HG03469 (cell line): Measurements from ENCODE around the gene RPL7L1.

Experiments used
- ATAC-seq: cut with Tn5 transposase; IDR thresholded peaks from one replicate; pipeline ENCODE4 v1.9.1; 2021; ENCODE audit warnings: mild to moderate bottlenecking, moderate library complexity, moderate number of reproducible peaks; ENCODE audit not compliant: unreplicated experiment

Gene RPL7L1

DNA sequence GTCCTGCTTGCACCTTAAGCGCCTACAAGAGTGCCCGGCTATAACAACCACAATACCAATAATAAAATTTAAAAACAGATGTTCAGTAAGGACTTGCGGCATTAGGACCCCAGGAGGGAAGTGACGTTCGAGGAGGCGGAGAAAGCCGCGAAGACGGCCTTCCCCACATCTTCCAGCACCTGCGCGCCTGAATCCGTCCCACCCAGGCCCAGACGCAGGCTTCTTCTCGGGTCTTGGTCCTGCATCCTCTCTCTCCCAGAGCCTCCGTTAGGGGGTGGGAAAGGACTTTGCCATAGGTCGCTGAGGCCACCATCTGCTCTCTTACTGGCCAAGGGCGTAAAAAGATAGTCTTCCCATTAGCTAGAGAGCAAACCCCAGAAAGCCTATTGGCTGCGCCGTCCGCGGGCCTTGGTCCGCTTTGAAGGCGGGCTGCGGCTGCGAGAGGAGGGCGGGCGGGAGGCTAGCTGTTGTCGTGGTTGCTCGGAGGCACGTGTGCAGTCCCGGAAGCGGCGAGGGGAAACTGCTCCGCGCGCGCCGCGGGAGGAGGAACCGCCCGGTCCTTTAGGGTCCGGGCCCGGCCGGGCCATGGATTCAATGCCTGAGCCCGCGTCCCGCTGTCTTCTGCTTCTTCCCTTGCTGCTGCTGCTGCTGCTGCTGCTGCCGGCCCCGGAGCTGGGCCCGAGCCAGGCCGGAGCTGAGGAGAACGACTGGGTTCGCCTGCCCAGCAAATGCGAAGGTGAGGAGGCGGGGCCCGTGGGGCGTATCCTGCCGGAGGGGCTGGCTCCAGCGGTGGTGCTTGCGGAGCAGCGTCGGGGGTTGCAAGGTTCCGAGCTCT lies 49.8 kb downstream of the RPL7L1 start, which contains the start of gene CNPY3:
CNPY3 (plus strand) TSS at position 495 of the 835 bp plus-strand sequence; CDS start at position 586, 91 bp downstream.
- peak; percentile 52 for ATAC-seq

DNA sequence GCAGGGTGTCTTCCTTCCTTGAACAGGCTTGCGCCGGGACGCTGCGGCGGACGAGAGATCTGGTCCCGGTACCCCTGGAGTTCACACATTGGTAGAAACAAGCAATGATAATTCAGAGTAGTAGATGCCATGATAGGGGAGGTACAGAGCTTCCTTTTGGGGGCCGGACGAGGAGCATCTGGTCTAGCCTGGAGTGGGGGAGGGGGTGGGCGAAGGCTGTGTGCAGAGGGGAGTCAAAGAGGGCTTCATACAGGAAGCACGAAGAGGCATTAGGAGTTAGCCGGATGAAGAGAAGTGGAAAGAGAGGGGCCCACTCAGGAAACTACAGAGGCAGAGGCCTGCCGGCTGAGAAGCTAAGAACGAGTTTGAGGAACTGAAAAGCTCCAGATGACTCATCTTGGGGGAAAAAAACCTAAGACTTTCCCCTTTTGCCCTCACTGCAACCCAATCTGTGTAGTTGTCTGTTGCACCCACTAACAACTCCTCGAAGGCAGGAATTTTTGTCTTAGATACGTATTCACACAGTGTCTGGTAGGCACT lies 50.5 kb downstream of the RPL7L1 start:
- ATAC-seq, result peak; percentile 41

DNA sequence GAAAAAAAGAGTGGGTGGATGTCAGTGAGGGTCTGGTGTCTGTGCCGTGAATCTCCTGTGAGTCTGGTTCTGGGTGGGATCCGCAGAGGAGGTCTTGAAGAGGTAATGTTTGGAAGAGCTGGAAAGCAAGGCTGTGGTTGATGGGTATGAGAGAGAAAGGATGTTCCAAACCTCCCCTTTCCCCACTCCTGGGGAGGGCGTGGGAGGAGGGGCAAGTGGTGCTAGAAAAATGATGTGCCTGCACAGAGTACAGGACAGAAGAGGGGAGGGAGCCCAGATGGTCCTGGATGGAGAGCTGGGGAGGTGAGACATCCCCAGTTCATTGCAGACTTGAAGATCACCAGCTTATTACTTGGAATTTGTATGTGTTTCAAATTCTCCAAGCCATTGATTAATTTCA lies 53.0 kb downstream of the RPL7L1 start:
- no peak for ATAC-seq

GRCh38 chr6:42933205-42933604 lies 53.8 kb downstream of the RPL7L1 start:
- ATAC-seq, result no peak

GRCh38 chr6:42935322-42935721 lies 55.9 kb downstream of the RPL7L1 start:
- ATAC-seq, result no peak

DNA sequence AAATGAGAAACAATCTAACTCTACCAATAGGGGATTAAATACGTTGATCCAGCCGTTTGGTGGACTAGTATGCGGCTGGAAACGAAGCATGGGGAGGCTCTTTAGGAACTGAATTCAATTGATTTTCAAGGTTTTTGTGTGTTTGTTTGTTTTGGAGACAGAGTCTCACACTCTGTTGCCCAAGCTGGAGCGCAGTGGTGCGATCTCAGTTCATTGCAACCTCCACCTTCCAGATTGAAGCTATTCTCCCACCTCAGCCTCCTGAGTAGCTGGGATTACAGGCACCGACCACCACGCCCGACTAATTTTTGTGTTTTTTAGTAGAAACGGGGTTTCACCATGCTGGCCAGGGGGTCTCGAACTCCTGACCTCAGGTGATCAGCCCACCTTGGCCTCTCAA lies 57.0 kb downstream of the RPL7L1 start:
- ATAC-seq, result no peak

GRCh38 chr6:42937548-42938427 lies 58.4 kb downstream of the RPL7L1 start:
- ATAC-seq, result no peak

GRCh38 chr6:42938428-42938796 lies 59.0 kb downstream of the RPL7L1 start:
- no peak for ATAC-seq

GRCh38 chr6:42938987-42939809 lies 59.8 kb downstream of the RPL7L1 start:
- no peak for ATAC-seq
